HEK293 (cell line): ENCODE data around the gene ATP5MC2.

Experiments used
- CTCF ChIP-seq: fragments of 450-650 bp; formaldehyde crosslinking; IDR thresholded peaks from 2 replicates; pipeline ENCODE4 v1.5.1; 2016; ENCODE audit warnings: missing biosample characterization, missing genetic modification characterization
- PRDM1 ChIP-seq: fragments of 450-650 bp; formaldehyde crosslinking; IDR thresholded peaks from 2 replicates; pipeline ENCODE4; 2016; ENCODE audit warnings: missing biosample characterization, missing genetic modification characterization
- REST ChIP-seq: fragments of 450-650 bp; formaldehyde crosslinking; IDR thresholded peaks from 2 replicates; pipeline ENCODE4 v1.5.1; 2016; ENCODE audit warnings: missing biosample characterization, missing genetic modification characterization
- ZNF274 ChIP-seq, 2 experiments: fragments of 200-500 bp in 1 of 2; fragments of 450-650 bp in 1 of 2; sonication (Bioruptor generic) in 1 of 2; formaldehyde crosslinking in 1 of 2; IDR thresholded peaks; 2 replicates each; pipeline versions ENCODE4 v1.5.1 to v1.6.1; 2014 to 2016; ENCODE audit warnings: borderline replicate concordance in 1 of 2, inconsistent platforms in 1 of 2, low read length in 1 of 2, missing biosample characterization in 1 of 2, missing genetic modification characterization in 1 of 2
- ZNF596 ChIP-seq: fragments of 450-650 bp; IDR thresholded peaks from 2 replicates; pipeline ENCODE4 v1.5.0; 2018; ENCODE audit warnings: missing biosample characterization, mild to moderate bottlenecking, missing genetic modification characterization, moderate library complexity
- ZNF785 ChIP-seq: fragments of 450-650 bp; formaldehyde crosslinking; IDR thresholded peaks from 2 replicates; pipeline ENCODE4 v1.5.1; 2016; ENCODE audit warnings: missing biosample characterization, missing genetic modification characterization

GRCh38 chr12:53713516-53713915, 37.6 kb upstream of the ATP5MC2 start:
- TF ChIP-seq CTCF, result no peak
- TF ChIP-seq ZNF596 (tag by site-specific recombination), result no peak
- TF ChIP-seq ZNF785 (tag by site-specific recombination), result no peak
- no peak for TF ChIP-seq ZNF274 (IDR thresholded peaks at IDR 0.05; ENCODE audit: low read length)
- no peak for TF ChIP-seq ZNF274 (tag by site-specific recombination; IDR thresholded peaks at IDR 0.05; ENCODE audit: borderline replicate concordance)
- TF ChIP-seq PRDM1 (tag by site-specific recombination), result no peak
- no peak for TF ChIP-seq REST (tag by site-specific recombination)
